Measurements from ENCODE around the gene SSTR3. TPM values are rescaled to one million over a fixed set of nuclear protein-coding genes. Genes with fewer than 3 reads are reported as not detected.
A peak's percentile ranks its signal among the peaks of the same experiment; 100 is the strongest.

SSTR3 gene
- total and polyA plus RNA-seq, 2 of the 13 experiments (the other 11 are each of a cell fraction or from before 2014, with no cell fraction given), result 0.08 to 0.64 TPM

DNA sequence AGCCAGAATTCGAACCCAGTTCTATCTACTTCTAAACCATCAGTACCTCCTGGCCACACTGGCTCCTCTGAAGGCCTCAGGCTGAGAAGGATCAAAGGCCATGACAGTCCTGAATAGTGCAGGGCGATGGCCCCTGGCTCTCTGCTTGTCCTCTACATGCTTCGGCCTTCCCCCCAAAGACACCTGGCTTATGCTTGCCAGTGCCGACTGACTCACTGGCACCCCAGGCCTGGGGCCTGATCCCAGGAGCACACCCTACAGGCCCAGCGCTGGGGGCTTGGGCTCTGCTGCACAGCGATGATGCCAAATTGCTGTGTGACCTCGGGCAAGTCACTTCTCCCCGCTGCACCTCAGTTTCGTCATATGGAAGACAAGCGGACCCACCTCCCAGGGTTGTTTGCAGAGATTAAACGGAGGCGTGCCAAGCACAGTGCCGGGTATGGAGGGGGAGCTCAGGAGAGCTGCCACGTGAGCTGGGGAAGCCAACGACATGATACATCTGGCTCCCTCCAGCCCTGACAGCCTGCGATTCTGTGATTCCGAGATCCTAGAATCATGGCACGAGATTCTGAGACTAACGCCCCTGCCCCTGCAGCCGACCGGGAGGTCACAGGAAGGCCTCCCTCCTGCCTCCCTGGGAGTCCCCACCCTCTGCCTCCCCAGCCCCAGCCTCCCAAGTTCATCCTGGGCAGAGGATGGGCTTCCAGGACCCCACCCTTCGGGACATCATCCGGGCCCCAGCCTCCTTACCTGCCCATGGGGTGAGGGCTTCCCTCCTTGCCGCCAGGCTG lies 1.0 kb downstream of the SSTR3 start:
- in situ Hi-C loops (cut with HindIII; ENCODE audit: extremely low pct_ligation_motif_present, low pct_unique_long_range_greater_than_20kb), result no loop called here
- H2AFZ ChIP-seq (ENCODE audit: low read length), result no peak overlapping the region
- H3K27me3 ChIP-seq (ENCODE audit: control insufficient read depth in 1 of 2, insufficient read depth in 2 of 2, low read length in 2 of 2), result peaks cover 0 to 29% of the 10 kb centered on the region in 2 experiments; a peak in 3 of 5 replicates
- peaks cover 28% of the 10 kb centered on the region for H3K4me1 ChIP-seq (ENCODE audit: insufficient read depth, low read length)
- H4K20me1 ChIP-seq (ENCODE audit: insufficient read depth, low read length), result no peaks in the 10 kb centered on the region
- ChIA-PET POLR2A (no interaction called here), CTCF (ENCODE audit: low intra/inter-chr PET ratio, low total read pairs) (no interaction called here)
- H3K79me2 ChIP-seq (ENCODE audit: insufficient read depth, low read length), result no peaks in the 10 kb centered on the region
- peak overlapping the region in 1 of 3 experiments; percentile 3; a peak in 1 of 6 replicates for H3K4me3 ChIP-seq (replicated peaks in 1 of 3; ENCODE audit: insufficient read depth in 1 of 3, low read depth in 2 of 3, low read length in 3 of 3)
- intact Hi-C loops (cut with micrococcal nuclease; ENCODE audit: unreplicated experiment), result no loop called here
- ATAC-seq (no peak), FAIRE-seq (no peak), DNase-seq (ENCODE audit: low spot score) (no peak)
- 69% methylated on average over 5 of the region's 24 CpGs for WGBS (ENCODE audit: low lambda C conversion rate)
- H3K36me3 ChIP-seq (replicated peaks in 1 of 2; ENCODE audit: control insufficient read depth in 1 of 2, insufficient read depth in 2 of 2, low read length in 2 of 2), result no peaks in the 10 kb centered on the region
- no TSS peak for BruUV-seq (replicated peaks)
- H3K4me2 ChIP-seq (ENCODE audit: low read depth, low read length), result peak overlapping the region; percentile 15; the same call in 1 of the 2 replicates
- H3K9ac ChIP-seq (ENCODE audit: insufficient read depth, low read depth, low read length), result no peak overlapping the region
- TF ChIP-seq ZIK1 (CRISPR knock-in tag; IDR thresholded peaks at IDR 0.05; ENCODE audit: borderline replicate concordance, low read depth), result no peak
- TF ChIP-seq ZNF768 (CRISPR knock-in tag; IDR thresholded peaks at IDR 0.05), result peak; percentile 88
- no peaks in the 10 kb centered on the region for H3K9me3 ChIP-seq (ENCODE audit: low read length)
- H3K27ac ChIP-seq (ENCODE audit: extremely low read length, insufficient read depth, low read length), result no peak overlapping the region

DNA sequence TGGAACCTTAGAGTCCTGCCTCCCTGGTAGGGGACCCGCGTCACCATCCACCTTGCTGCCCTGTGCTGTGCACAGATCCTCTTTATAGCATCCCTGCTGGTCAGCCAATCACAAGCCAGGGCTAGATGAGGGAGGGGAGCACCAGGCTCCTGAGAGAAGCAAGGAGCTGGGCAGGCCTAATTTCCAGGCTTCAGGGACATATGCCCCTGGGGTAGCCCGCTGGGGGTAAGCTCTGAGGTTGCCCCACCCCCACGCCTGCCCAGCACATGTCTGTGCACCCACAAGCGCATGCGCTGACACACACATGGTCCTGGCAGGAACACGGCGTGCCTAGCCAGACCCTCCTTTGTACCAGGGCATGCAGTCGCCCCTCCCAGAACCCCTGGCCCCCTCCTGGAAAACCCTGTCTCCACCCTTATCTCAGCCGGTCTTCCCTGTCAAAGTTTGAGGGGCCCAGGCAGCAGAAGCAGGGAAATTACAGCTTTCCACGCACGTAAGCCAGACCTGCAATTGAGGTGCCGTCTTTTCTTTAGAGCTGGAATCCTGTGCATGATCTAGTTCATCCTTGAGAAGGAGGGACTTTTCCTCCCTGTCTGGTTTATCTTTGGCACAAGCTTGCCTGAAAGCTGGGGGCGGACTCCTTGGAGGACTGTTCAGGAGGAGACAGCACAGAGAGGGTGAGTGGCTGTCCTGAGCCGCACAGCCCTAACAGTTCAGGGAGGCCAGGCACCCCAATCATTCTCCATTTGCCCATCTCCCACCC lies 2.1 kb downstream of the SSTR3 start:
- in situ Hi-C loops (cut with HindIII; ENCODE audit: extremely low pct_ligation_motif_present, low pct_unique_long_range_greater_than_20kb), result no loop called here
- no peaks in the 10 kb centered on the region for H3K79me2 ChIP-seq (ENCODE audit: insufficient read depth, low read length)
- H3K4me2 ChIP-seq (ENCODE audit: low read depth, low read length), result no peak overlapping the region
- POLR2A ChIA-PET, result interaction anchor here (1.0 kb wide), 1 partner anchor 11 kb away, joined by 3 read pairs; no protein-coding TSS in a partner anchor
- ATAC-seq (no peak), FAIRE-seq (no peak), DNase-seq (ENCODE audit: low spot score) (no peak)
- H3K9me3 ChIP-seq (ENCODE audit: low read length), result no peaks in the 10 kb centered on the region
- TF ChIP-seq ZNF772 (CRISPR knock-in tag; IDR thresholded peaks at IDR 0.05), result no peak
- TF ChIP-seq, protein P1, sequence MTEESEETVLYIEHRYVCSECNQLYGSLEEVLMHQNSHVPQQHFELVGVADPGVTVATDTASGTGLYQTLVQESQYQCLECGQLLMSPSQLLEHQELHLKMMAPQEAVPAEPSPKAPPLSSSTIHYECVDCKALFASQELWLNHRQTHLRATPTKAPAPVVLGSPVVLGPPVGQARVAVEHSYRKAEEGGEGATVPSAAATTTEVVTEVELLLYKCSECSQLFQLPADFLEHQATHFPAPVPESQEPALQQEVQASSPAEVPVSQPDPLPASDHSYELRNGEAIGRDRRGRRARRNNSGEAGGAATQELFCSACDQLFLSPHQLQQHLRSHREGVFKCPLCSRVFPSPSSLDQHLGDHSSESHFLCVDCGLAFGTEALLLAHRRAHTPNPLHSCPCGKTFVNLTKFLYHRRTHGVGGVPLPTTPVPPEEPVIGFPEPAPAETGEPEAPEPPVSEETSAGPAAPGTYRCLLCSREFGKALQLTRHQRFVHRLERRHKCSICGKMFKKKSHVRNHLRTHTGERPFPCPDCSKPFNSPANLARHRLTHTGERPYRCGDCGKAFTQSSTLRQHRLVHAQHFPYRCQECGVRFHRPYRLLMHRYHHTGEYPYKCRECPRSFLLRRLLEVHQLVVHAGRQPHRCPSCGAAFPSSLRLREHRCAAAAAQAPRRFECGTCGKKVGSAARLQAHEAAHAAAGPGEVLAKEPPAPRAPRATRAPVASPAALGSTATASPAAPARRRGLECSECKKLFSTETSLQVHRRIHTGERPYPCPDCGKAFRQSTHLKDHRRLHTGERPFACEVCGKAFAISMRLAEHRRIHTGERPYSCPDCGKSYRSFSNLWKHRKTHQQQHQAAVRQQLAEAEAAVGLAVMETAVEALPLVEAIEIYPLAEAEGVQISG (CRISPR knock-in tag; IDR thresholded peaks at IDR 0.05), result no peak
- TF ChIP-seq ZNF747 (CRISPR knock-in tag; IDR thresholded peaks at IDR 0.05; ENCODE audit: borderline replicate concordance), result no peak
- TF ChIP-seq ZNF263 (CRISPR knock-in tag; IDR thresholded peaks at IDR 0.05), result no peak
- TF ChIP-seq, protein P2, sequence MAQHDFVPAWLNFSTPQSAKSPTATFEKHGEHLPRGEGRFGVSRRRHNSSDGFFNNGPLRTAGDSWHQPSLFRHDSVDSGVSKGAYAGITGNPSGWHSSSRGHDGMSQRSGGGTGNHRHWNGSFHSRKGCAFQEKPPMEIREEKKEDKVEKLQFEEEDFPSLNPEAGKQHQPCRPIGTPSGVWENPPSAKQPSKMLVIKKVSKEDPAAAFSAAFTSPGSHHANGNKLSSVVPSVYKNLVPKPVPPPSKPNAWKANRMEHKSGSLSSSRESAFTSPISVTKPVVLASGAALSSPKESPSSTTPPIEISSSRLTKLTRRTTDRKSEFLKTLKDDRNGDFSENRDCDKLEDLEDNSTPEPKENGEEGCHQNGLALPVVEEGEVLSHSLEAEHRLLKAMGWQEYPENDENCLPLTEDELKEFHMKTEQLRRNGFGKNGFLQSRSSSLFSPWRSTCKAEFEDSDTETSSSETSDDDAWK (CRISPR knock-in tag; IDR thresholded peaks at IDR 0.05), result no peak
- TF ChIP-seq ZNF768 (CRISPR knock-in tag; IDR thresholded peaks at IDR 0.05), result peak; percentile 66; the same call in 1 of the 2 replicates
- no peak for TF ChIP-seq ZNF556 (CRISPR knock-in tag; IDR thresholded peaks at IDR 0.05; ENCODE audit: borderline replicate concordance)
- TF ChIP-seq HNRNPUL1 (IDR thresholded peaks at IDR 0.05; ENCODE audit: low read depth, low read length), result no peak
- no peak for TF ChIP-seq YEATS2 (CRISPR knock-in tag; IDR thresholded peaks at IDR 0.05; ENCODE audit: borderline replicate concordance)
- intact Hi-C loops (cut with micrococcal nuclease; ENCODE audit: unreplicated experiment), result no loop called here
- no peaks in the 10 kb centered on the region for H3K36me3 ChIP-seq (replicated peaks in 1 of 2; ENCODE audit: control insufficient read depth in 1 of 2, insufficient read depth in 2 of 2, low read length in 2 of 2)
- H3K27ac ChIP-seq (ENCODE audit: extremely low read length, insufficient read depth, low read length), result no peak overlapping the region
- H3K9ac ChIP-seq (ENCODE audit: insufficient read depth, low read depth, low read length), result no peak overlapping the region
- no peak overlapping the region for H2AFZ ChIP-seq (ENCODE audit: low read length)
- no peaks in the 10 kb centered on the region for H4K20me1 ChIP-seq (ENCODE audit: insufficient read depth, low read length)
- peaks cover 0 to 28% of the 10 kb centered on the region in 2 experiments; a peak in 3 of 5 replicates for H3K27me3 ChIP-seq (ENCODE audit: control insufficient read depth in 1 of 2, insufficient read depth in 2 of 2, low read length in 2 of 2)
- 57% methylated on average over 11 of the region's 15 CpGs for WGBS (ENCODE audit: low lambda C conversion rate)
- peaks cover 28% of the 10 kb centered on the region for H3K4me1 ChIP-seq (ENCODE audit: insufficient read depth, low read length)
- no TSS peak for BruUV-seq (replicated peaks)
- CTCF ChIA-PET (ENCODE audit: low intra/inter-chr PET ratio, low total read pairs), result no interaction called here
- no peak overlapping the region for H3K4me3 ChIP-seq (replicated peaks in 1 of 3; ENCODE audit: insufficient read depth in 1 of 3, low read depth in 2 of 3, low read length in 3 of 3)
